Gastroesophageal sphincter (tissue), 4 donors: ENCODE measurements around the gene COG8. TPM values are rescaled to one million over a fixed set of nuclear protein-coding genes. Genes with fewer than 3 reads are reported as not detected.
"Not testable (repeated sequence)": the region's sequence is repeated elsewhere in the genome, so short reads cannot be mapped to it uniquely, and the experiment has no call there.

Experiments
- ATAC-seq: fragments of 150-250 bp; one replicate; pipeline ENCODE4 v1.9.1; 2016; ENCODE audit warnings: mild to moderate bottlenecking, moderate library complexity
- H3K27ac ChIP-seq, 4 donors: fragments of 200-600 bp; sonication (generic) in 3 of 4; 1 replicate in 3 of 4; 2 replicates in 1 of 4; pipeline ENCODE4 v1.5.1; 2016 to 2019
- H3K27me3 ChIP-seq: fragments of 200-600 bp; sonication (generic); one replicate; pipeline ENCODE4 v1.5.1; 2019
- H3K36me3 ChIP-seq, 2 donors: fragments of 200-600 bp; sonication (generic); one replicate each; pipeline ENCODE4 v1.5.1; 2019; ENCODE audit warnings: control low read depth in 1 of 2
- H3K4me1 ChIP-seq, 3 donors: fragments of 200-600 bp; sonication (generic); 1 replicate in 2 of 3; 2 replicates in 1 of 3; pipeline ENCODE4 v1.5.1; 2016 to 2019; ENCODE audit warnings: control low read depth in 2 of 3
- H3K4me3 ChIP-seq, 2 donors: fragments of 200-600 bp; sonication (generic); one replicate each; pipeline ENCODE4 v1.5.1; 2019; ENCODE audit warnings: mild to moderate bottlenecking in 1 of 2, moderate library complexity in 1 of 2
- H3K9me3 ChIP-seq, 3 donors: fragments of 200-600 bp; sonication (generic); one replicate each; pipeline ENCODE4 v1.5.1; 2017 to 2019; ENCODE audit warnings: control low read depth in 2 of 3
- CTCF ChIP-seq, 4 experiments: fragments of 200-600 bp in 2 of 4; fragments of 450-650 bp in 2 of 4; sonication (generic) in 1 of 4; IDR thresholded peaks; one replicate each; pipeline ENCODE4 v1.5.1; 2017 to 2019; ENCODE audit warnings: antibody characterized with exemption in 4 of 4, mild to moderate bottlenecking in 2 of 4, moderate library complexity in 2 of 4
- EP300 ChIP-seq: sonication (generic); formaldehyde crosslinking; IDR thresholded peaks from one replicate; pipeline ENCODE4 v1.6.1; 2017; ENCODE audit warnings: antibody characterized with exemption, mild to moderate bottlenecking
- POLR2A ChIP-seq, 2 donors: fragments of 450-650 bp; IDR thresholded peaks; one replicate each; pipeline ENCODE4 v1.6.1; 2017; ENCODE audit warnings: antibody characterized with exemption in 2 of 2, mild to moderate bottlenecking in 2 of 2, moderate library complexity in 1 of 2
- POLR2AphosphoS5 ChIP-seq: sonication (generic); formaldehyde crosslinking; IDR thresholded peaks from one replicate; pipeline ENCODE4 v1.6.1; 2017; ENCODE audit warnings: antibody characterized with exemption
- WGBS, 2 donors: methylation state at CpG; one replicate each; pipeline ENCODE4 v1.1.5; 2018; ENCODE audit warnings: low coverage in 1 of 2; 5-methylcytosine and 5-hydroxymethylcytosine counted together
- total RNA-seq, 4 donors: library from RNA; depleted of rRNA; stranded (reverse); fragments of >200 nt; gene quantifications; one replicate each; pipeline ENCODE4 v1.1.0, GENCODE V29; 2016

Gene COG8
- total RNA-seq, 4 donors from 2014 or later = 33.3 to 48.6 (median 43.5) TPM

GRCh38 chr16:69298261-69298660 is 41.1 kb downstream of the COG8 start:
- WGBS, 2 donors = 94 to 100% methylated on average over 2 of the region's 4 CpGs
- H3K27me3 ChIP-seq = no peaks in the 10 kb centered on the region
- peaks cover 0 to 67% of the 10 kb centered on the region in 2 donors for H3K36me3 ChIP-seq
- TF ChIP-seq EP300 (no peak), POLR2A (IDR thresholded peaks at IDR 0.05) (no peak), POLR2AphosphoS5 (no peak), CTCF (IDR thresholded peaks at IDR 0.05) (no peak)
- H3K4me1 ChIP-seq = no peaks in the 10 kb centered on the region
- H3K9me3 ChIP-seq = no peaks in the 10 kb centered on the region
- H3K4me3 ChIP-seq = no peak overlapping the region
- no peak overlapping the region for H3K27ac ChIP-seq
- ATAC-seq = no peak

- H3K4me3 ChIP-seq, H3K4me1 ChIP-seq, H3K27me3 ChIP-seq, ATAC-seq, H3K27ac ChIP-seq, H3K9me3 ChIP-seq: not testable (repeated sequence)
- 84 to 86% methylated on average over 1 to 2 of the region's 7 CpGs for WGBS, 2 donors
- peaks cover 0 to 58% of the 10 kb centered on the region in 2 donors for H3K36me3 ChIP-seq
These were observed 42.6 kb downstream of the COG8 start for GRCh38 chr16:69296771-69297170.

GRCh38 chr16:69294051-69294450 is 45.3 kb downstream of the COG8 start:
- Histone ChIP-seq H3K9me3 (no peaks in the 10 kb centered on the region), H3K36me3 (peaks cover 0 to 47% of the 10 kb centered on the region in 2 donors), H3K4me3 (no peak overlapping the region), H3K27ac (no peak overlapping the region), H3K27me3 (no peaks in the 10 kb centered on the region), H3K4me1 (no peaks in the 10 kb centered on the region)
- no peak for ATAC-seq
- no peak for TF ChIP-seq CTCF (IDR thresholded peaks at IDR 0.05)
- no peak for TF ChIP-seq POLR2AphosphoS5
- TF ChIP-seq EP300 = no peak
- no peak for TF ChIP-seq POLR2A (IDR thresholded peaks at IDR 0.05)
- WGBS, 2 donors = 82 to 100% methylated on average over 1 of the region's 1 CpG

GRCh38 chr16:69293401-69293800 is 46.0 kb downstream of the COG8 start:
- no peak overlapping the region for H3K27ac ChIP-seq
- H3K27me3 ChIP-seq = no peaks in the 10 kb centered on the region
- 75 to 82% methylated on average over 3 of the region's 3 CpGs for WGBS, 2 donors
- ATAC-seq = no peak
- TF ChIP-seq POLR2A (IDR thresholded peaks at IDR 0.05) (no peak), CTCF (IDR thresholded peaks at IDR 0.05) (no peak), POLR2AphosphoS5 (no peak), EP300 (no peak)
- H3K36me3 ChIP-seq = peaks cover 0 to 47% of the 10 kb centered on the region in 2 donors
- H3K9me3 ChIP-seq = no peaks in the 10 kb centered on the region
- H3K4me1 ChIP-seq = no peaks in the 10 kb centered on the region
- H3K4me3 ChIP-seq = no peak overlapping the region

GRCh38 chr16:69291657-69292056 is 47.7 kb downstream of the COG8 start:
- not testable (repeated sequence) for H3K4me3 ChIP-seq, ATAC-seq, H3K9me3 ChIP-seq, H3K27me3 ChIP-seq, H3K27ac ChIP-seq
- Histone ChIP-seq H3K36me3 (peaks cover 0 to 40% of the 10 kb centered on the region in 2 donors), H3K4me1 (peaks cover 0 to 12% (median 0%) of the 10 kb centered on the region in 3 donors)
- 91 to 96% methylated on average over 7 to 8 of the region's 9 CpGs for WGBS, 2 donors

GRCh38 chr16:69286941-69287713 is 52.2 kb downstream of the COG8 start:
- TF ChIP-seq EP300 (no peak), CTCF (IDR thresholded peaks at IDR 0.05) (peak; percentile 60 to 65 (median 62)), POLR2A (IDR thresholded peaks at IDR 0.05) (no peak)
- Histone ChIP-seq H3K4me1 (peaks cover 0 to 17% (median 0%) of the 10 kb centered on the region in 3 donors), H3K9me3 (no peaks in the 10 kb centered on the region), H3K4me3 (no peak overlapping the region), H3K27ac (no peak overlapping the region), H3K27me3 (no peaks in the 10 kb centered on the region), H3K36me3 (peaks cover 0 to 59% of the 10 kb centered on the region in 2 donors)
- 45 to 57% methylated on average over 10 to 13 of the region's 13 CpGs for WGBS, 2 donors
- peak; percentile 57 for ATAC-seq
